GM19193 (cell line): ENCODE results near the gene SORCS1.

Source experiments
- POLR2A ChIP-seq: IDR thresholded peaks from 4 replicates; pipeline ENCODE4 v1.6.1; 2011; ENCODE audit not compliant: insufficient read depth, insufficient read length; ENCODE audit errors: extremely low read depth

The SORCS1 gene

DNA sequence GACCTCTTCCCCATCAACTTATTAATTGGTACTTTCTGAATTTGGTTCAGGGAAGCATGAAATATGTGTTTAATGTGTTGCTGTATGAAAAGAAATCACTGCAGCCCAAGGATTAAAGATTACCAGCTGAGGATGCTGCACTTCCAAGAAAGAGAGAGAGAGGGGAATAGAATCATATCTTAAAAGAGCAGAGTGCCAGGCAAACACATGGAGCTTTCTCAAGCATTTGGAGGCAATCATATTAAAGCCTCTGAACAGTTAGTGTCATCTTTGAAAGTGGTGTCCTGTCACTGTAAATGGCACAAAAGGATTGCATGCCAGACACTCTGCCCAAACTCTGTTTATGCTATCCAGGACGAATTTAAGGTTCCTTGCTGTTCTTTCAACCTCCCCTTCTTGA is 386.7 kb downstream of the SORCS1 start:
- no peak for TF ChIP-seq POLR2A

DNA sequence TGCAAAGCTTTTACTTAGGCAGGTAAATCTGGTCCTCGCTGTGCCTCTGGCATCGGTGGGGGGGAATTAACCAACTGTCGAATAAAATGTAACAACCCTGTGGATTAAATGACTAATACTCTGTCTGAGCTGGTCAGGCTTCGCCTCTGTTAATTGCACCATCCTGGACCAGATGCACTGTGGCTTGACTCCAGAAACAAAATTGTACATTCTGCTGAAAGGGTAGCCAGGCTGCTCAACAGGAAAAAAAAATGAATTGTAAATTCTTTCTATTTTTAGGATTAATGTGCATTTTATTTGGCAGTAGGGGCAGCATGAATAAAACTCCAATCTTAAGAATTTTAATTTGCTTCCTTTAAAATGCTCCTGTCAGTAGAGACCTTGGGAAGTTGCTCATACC is 389.4 kb downstream of the SORCS1 start:
- no peak for TF ChIP-seq POLR2A

DNA sequence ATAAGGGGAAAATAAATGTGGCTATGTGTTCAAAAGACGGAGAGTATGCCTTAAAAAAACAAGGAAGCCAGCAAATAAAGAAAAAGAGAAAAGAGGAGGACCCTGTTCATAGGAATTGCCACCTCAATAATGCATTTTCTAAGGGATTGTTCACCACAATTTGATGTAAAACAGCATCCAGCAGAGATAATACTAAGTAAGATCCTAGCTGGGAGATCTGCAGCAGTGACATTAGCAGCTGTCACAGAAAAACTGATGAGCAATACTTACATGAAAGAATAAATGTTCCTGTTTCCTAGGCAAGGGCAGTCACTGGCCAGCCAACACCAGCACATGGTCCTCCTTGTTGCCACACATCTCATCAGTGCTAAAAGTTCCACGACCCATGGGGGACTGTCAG is 391.5 kb downstream of the SORCS1 start:
- TF ChIP-seq POLR2A = no peak

DNA sequence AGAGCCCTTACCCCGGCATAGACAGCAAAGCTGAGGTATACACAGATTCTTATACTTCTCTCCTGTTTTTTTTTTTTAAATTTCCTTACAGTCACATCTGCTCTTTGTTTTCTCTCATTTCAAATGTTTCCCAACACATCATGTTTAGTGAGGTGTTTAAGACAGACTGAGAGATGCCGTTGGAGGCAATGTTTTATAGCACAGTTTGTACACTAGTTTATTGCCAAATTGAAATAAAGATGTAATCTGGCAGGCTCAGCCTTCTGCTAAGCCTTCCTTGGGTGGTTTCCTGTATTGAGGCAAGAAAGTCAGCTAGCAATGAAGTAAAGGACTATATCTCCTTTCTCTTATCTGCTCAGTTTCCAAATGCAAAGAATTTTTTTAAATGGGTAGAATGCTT is 393.4 kb downstream of the SORCS1 start:
- TF ChIP-seq POLR2A = no peak

DNA sequence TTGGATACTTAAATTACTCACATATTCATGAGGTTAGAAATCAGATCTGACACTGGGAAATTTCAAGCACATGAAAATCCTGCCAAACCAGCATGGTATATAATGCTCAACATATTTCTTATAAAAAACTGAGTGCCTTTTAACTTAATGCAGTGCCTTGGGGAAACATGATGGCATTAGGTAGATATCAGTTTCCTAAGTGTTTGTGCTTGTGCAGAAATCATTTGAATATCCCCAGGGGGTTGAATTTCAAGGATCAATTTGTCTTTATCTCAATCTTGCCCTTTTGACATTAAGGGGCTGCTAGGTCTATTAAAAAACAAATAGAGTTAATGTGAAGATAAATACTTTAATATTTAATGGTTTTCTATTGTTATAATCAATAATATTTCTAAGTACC is 396.3 kb downstream of the SORCS1 start:
- TF ChIP-seq POLR2A = no peak

DNA sequence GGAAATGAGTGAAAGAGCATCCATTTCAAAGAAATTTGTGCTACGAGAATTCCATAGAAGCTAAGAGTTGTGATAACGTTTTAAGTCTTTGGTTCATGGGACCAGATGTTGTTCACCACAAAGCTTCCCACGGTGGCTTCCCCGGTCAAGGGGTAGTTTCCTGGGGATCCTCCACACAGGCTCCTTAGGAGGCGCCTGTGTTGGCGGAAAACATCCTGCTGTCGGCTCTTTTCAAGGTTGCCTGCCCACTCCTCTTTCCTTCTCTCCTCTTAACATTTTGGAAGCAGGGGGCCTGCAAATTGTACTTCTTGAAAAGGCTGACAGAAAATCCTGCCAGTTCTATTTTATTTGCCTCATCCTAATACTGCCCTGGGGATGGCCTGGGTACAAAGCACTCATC is 398.6 kb downstream of the SORCS1 start:
- no peak for TF ChIP-seq POLR2A

DNA sequence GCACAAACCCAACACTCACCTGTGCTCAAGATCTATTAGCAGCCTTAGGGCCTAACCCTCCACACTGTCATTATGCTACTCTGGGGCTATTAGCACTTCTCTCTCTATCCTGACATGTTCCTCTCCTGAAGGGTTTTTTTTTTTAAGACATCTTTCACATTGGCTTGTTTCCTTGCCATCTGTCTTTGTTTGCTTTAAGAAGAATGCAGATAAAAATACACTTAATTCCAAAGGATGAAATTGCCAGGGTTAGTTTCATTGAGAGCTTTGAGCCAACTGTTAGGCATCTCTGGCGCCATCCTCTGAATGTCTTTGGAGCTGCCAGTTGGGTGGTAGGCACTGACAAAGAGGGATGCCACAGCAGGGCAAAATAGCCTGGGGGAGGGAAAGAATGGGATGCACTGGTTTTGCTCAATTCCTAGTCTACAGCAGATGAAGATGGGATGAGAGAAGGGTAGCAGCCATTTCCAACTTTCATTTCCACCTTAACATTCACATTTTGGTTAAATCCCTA is 399.2 kb downstream of the SORCS1 start:
- no peak for TF ChIP-seq POLR2A

DNA sequence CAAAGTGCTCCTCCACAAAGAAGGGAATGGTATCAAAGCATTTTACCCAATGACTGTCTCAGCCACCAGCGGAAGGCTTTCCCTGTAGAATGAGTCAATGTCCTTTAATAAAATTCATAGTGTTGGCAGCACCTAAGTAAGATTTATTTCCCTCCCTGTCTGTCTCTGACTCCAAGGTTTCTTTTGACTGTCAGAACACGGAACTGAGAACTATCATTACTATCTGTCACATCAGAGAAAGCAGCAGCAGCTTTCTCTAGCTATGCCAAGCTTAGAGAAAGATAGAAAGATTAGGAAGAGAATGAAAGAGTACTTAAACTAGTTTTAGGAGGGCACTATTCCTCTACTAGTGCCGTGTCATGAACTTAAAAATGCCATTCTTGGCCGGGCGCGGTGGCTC is 400.1 kb downstream of the SORCS1 start:
- TF ChIP-seq POLR2A = no peak

DNA sequence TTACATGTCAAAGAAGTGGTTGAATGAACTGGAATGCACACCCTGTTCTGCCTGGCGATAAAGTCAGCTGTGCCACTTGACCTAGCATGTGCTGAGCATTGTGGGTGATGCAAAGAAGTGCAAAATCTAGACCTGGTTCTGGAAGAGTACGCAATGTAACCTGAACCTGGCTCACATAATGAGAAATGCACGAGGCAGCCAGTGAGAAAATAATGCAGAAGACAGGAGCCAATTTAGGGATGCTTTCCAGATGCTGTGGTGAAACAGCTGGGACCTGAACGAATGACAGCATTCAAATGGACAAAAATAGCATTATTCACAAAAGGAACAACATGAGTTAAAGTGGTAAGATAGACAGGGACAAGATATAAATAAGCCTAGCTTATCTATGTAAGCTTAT is 402.6 kb downstream of the SORCS1 start:
- no peak for TF ChIP-seq POLR2A

DNA sequence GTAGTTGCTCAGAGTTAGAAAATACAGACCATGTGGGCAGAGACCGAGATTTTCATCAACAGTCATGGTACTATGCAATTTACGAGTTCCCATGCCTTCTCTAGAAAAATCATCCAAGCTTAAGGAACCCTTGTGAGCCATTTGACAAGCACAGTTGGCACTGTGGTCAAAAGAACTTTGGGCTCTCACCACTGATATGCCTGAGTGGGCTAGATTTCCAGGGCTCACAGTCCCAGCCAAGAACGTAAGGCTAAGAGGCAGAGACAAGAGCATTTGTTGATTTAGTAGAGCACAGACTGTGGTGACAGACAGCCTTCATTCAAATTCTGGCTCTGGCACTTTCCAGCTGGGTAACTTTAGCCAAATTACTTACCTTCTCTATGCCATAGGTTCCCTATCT is 407.0 kb downstream of the SORCS1 start:
- TF ChIP-seq POLR2A = no peak

DNA sequence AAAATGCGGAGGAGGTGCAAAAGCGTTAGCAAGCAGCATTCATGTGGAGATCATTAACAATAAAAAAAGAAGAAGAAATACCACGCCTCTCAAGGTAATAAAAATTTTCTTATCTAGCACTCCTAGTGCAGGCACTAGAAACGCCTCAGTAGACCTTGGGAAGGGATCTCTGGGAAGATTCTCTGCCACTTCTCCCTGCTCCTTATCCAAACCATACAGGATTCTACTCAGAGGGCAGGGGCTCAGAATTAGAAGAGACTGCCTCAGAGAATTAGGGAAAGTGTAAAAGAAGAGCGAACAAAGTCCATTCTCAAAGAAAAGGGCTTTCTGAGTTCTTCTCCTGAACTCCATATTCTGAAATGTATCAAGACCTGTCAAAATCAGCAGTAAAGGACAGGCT is 413.4 kb downstream of the SORCS1 start:
- TF ChIP-seq POLR2A = no peak

DNA sequence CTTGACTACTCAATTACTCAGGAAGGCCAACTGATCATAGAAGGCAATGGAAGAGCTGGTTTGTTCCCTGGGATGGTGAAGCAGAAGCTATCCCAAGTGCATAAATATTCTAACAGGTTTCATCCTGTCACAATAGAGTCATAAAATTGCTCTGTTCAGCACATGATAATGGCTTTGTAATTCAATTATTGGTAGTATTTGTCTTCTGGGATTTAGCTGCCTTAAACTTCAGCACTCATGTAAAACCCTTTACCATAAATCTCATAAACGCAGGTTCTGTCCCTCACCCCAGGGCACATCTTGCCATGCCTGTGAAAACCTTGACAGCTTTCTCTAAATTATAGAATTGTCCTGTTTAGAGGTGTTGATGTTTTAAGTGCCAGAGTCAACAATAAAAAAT is 417.6 kb downstream of the SORCS1 start:
- TF ChIP-seq POLR2A = no peak

DNA sequence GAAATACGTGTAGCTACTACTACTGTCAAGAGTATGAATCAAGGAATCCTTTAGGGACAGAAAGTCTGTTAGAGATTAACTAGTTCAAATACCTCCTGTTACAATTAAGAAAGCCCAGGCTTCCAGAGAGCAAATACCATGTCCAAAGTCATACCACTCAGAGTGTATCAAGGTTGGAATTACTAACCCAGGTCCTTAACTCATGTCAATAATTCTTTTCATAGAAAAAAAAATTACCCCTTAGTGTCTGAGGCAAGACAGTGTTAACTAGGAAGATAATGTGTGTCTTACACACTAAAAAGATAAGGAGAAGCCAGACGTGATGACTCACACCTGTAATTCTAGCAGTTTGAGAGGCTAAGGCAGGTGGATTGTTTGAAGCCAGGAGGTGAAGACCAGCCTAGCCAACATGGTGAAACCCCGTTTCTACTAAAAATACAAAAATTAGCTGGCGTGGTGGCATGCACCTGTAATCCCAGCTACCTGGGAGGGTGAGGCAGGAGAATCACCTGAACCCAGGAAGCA is 423.4 kb downstream of the SORCS1 start:
- no peak for TF ChIP-seq POLR2A

DNA sequence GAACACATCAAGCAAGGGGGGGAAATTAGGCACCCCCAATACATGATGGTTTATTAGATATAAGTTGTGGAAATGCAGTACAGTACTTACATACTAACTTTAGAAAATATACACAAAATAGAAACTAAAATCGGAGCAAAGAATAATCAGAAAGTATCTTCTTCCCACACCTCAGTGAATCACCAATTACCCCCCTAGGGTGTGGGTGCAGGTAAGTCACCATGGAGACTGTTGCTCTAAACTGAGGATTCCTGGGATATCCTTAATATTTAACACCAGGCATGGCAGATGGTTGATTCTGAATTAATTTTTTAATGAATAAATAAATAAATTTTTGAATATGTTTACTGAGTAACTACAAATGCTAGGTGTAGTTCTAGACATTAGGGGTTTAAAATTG is 424.4 kb downstream of the SORCS1 start:
- TF ChIP-seq POLR2A = no peak

DNA sequence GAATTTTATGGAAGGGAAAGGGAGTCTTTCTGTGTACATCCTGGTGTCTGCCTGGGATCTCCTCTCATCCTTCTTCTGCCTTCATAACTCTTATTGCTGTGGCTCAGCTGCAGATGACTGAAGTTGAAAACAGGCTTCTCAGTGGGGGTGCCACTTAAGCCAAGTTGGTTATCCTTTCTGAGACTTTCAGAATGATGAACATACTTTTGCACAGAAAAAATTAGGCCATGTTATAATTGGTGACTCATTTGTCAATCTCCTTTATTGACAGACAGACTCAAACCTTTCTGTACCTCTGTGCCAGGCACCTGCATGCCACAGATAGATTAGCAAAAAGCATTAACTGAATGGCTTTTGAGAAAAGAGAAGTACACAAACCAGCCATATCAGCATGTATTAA is 430.3 kb downstream of the SORCS1 start:
- no peak for TF ChIP-seq POLR2A

DNA sequence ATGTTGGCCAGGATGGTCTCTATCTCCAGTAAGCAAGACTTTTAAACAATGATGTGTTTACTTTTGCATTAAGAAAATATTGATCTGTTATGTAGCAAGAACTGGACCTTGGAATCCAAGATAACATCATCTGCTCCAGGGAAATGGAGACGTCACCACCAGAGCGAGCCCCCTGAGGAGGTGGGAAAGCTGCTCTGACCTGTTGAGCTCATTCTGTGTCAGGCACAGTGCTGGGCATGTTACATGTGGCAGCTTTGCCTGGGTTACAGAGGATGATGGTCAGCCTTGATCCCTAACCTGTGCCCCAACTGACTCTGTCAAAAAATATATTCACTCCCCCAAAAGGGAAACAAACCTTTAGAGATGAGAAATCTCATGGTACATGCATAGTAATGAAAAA is 436.3 kb downstream of the SORCS1 start:
- no peak for TF ChIP-seq POLR2A

DNA sequence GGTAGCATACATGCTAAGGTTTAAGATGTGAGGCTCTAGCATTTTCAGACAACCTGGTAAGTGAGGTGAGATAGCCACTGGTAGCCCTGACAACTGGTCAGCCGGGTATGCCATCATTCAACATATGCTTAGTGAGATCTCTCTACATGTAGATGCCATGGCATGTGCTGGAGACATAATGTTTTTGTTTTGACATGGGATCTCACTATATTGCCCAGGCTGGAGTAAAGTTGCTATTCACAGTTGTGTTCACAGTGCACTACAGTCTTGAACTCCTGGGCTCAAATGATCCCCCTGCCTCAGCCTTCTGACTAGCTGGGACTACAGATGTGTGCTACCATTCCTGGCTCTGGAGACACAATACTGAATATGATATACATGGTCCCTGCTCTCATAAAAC is 437.3 kb downstream of the SORCS1 start:
- no peak for TF ChIP-seq POLR2A
